ENCODE measurements around the gene CELF6.

DNA sequence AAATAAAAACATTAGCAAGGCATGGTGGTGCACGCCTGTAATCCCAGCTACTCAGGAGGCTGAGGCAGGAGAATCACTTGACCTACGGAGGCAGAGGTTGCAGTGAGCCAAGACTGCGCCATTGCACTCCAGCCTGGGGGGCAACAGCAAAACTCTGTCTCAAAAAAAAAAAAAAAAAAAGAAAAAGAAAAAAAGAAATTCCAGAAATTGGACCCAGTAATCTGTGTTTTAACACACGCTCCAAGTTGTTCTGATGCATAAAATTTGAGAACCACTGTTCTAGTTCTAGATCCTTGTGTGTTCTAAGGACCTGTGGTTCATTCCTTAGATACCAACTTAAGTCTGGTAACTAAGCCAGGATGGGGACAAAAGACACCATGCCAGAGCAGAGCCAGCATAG lies 50.2 kb downstream of the CELF6 start:
- TF ChIP-seq, protein P1, sequence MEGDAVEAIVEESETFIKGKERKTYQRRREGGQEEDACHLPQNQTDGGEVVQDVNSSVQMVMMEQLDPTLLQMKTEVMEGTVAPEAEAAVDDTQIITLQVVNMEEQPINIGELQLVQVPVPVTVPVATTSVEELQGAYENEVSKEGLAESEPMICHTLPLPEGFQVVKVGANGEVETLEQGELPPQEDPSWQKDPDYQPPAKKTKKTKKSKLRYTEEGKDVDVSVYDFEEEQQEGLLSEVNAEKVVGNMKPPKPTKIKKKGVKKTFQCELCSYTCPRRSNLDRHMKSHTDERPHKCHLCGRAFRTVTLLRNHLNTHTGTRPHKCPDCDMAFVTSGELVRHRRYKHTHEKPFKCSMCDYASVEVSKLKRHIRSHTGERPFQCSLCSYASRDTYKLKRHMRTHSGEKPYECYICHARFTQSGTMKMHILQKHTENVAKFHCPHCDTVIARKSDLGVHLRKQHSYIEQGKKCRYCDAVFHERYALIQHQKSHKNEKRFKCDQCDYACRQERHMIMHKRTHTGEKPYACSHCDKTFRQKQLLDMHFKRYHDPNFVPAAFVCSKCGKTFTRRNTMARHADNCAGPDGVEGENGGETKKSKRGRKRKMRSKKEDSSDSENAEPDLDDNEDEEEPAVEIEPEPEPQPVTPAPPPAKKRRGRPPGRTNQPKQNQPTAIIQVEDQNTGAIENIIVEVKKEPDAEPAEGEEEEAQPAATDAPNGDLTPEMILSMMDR (IDR thresholded peaks at IDR 0.05; ENCODE audit: poor library complexity, severe bottlenecking), result no peak
- TF ChIP-seq RAD21 (conservative IDR thresholded peaks at IDR 0.05) (no peak), POLR2AphosphoS5 (IDR thresholded peaks at IDR 0.05) (no peak)
